B cell (primary cell): Measurements from ENCODE around the gene ZNF750.

Source experiments
- CTCF ChIP-seq: fragments of 200-600 bp; IDR thresholded peaks from one replicate; pipeline ENCODE4 v1.8.0; 2022; ENCODE audit warnings: antibody characterized with exemption, mild to moderate bottlenecking
- EZH2 ChIP-seq: IDR thresholded peaks from 2 replicates; pipeline ENCODE4 v1.6.1; 2012; ENCODE audit warnings: borderline replicate concordance, low read depth, mild to moderate bottlenecking, moderate library complexity, low read length; ENCODE audit not compliant: insufficient read depth, poor library complexity, severe bottlenecking

GRCh38 chr17:82832881-82833475, 6.8 kb downstream of the ZNF750 start:
- TF ChIP-seq CTCF (no peak), EZH2 (no peak)
